ENCODE results near the gene CDH13. TPM values are rescaled to one million over a fixed set of nuclear protein-coding genes. Genes with fewer than 3 reads are reported as not detected.

CDH13 gene
- total RNA-seq, 1 experiment from 2014 or later, result 62.5 TPM

- no peak overlapping the region for H3K4me3 ChIP-seq
- DNase-seq (ENCODE audit: low read depth in 1 of 2, low spot score in 2 of 2), result no peak
- no peaks in the 10 kb centered on the region for H3K27me3 ChIP-seq (replicated peaks)
- H3K9me3 ChIP-seq (replicated peaks), result 0 out of 2 replicates have a peak, but pooled peaks cover 2% of the 10 kb centered on the region
- no peak overlapping the region for H3K27ac ChIP-seq
- H3K36me3 ChIP-seq, result no peaks in the 10 kb centered on the region
- no peaks in the 10 kb centered on the region for H3K4me1 ChIP-seq (replicated peaks)
These were observed 1098.5 kb downstream of the CDH13 start for GRCh38 chr16:83725313-83725712.

- no peak overlapping the region for H3K27ac ChIP-seq
- no peak for DNase-seq (ENCODE audit: low read depth in 1 of 2, low spot score in 2 of 2)
- H3K27me3 ChIP-seq (replicated peaks), result no peaks in the 10 kb centered on the region
- 0 out of 2 replicates have a peak, but pooled peaks cover 2% of the 10 kb centered on the region for H3K9me3 ChIP-seq (replicated peaks)
- no peak overlapping the region for H3K4me3 ChIP-seq
- no peaks in the 10 kb centered on the region for H3K36me3 ChIP-seq
- H3K4me1 ChIP-seq (replicated peaks), result no peaks in the 10 kb centered on the region
These were observed 1100.2 kb downstream of the CDH13 start for GRCh38 chr16:83727018-83727417.

- Histone ChIP-seq H3K4me3 (no peak overlapping the region), H3K36me3 (no peaks in the 10 kb centered on the region), H3K9me3 (replicated peaks) (0 out of 2 replicates have a peak, but pooled peaks cover 2% of the 10 kb centered on the region), H3K4me1 (replicated peaks) (no peaks in the 10 kb centered on the region), H3K27ac (no peak overlapping the region), H3K27me3 (replicated peaks) (no peaks in the 10 kb centered on the region)
- DNase-seq (ENCODE audit: low read depth in 1 of 2, low spot score in 2 of 2), result no peak
These were observed 1101.1 kb downstream of the CDH13 start for GRCh38 chr16:83727751-83728352.

GRCh38 chr16:83728492-83728891, 1101.7 kb downstream of the CDH13 start:
- Histone ChIP-seq H3K9me3 (replicated peaks) (0 out of 2 replicates have a peak, but pooled peaks cover 2% of the 10 kb centered on the region), H3K4me1 (replicated peaks) (no peaks in the 10 kb centered on the region), H3K27me3 (replicated peaks) (no peaks in the 10 kb centered on the region), H3K27ac (no peak overlapping the region), H3K36me3 (no peaks in the 10 kb centered on the region), H3K4me3 (no peak overlapping the region)
- DNase-seq (ENCODE audit: low read depth in 1 of 2, low spot score in 2 of 2), result no peak

GRCh38 chr16:83730812-83731211, 1104.0 kb downstream of the CDH13 start:
- DNase-seq (ENCODE audit: low read depth in 1 of 2, low spot score in 2 of 2), result no peak
- Histone ChIP-seq H3K27me3 (replicated peaks) (no peaks in the 10 kb centered on the region), H3K9me3 (replicated peaks) (no peaks in the 10 kb centered on the region), H3K36me3 (no peaks in the 10 kb centered on the region), H3K4me1 (replicated peaks) (no peaks in the 10 kb centered on the region), H3K27ac (no peak overlapping the region), H3K4me3 (no peak overlapping the region)

GRCh38 chr16:83732536-83732935, 1105.8 kb downstream of the CDH13 start:
- no peaks in the 10 kb centered on the region for H3K4me1 ChIP-seq (replicated peaks)
- H3K27ac ChIP-seq, result no peak overlapping the region
- no peaks in the 10 kb centered on the region for H3K27me3 ChIP-seq (replicated peaks)
- no peak overlapping the region for H3K4me3 ChIP-seq
- no peak for DNase-seq (ENCODE audit: low read depth in 1 of 2, low spot score in 2 of 2)
- no peaks in the 10 kb centered on the region for H3K36me3 ChIP-seq
- H3K9me3 ChIP-seq (replicated peaks), result no peaks in the 10 kb centered on the region

- Histone ChIP-seq H3K36me3 (no peaks in the 10 kb centered on the region), H3K27me3 (replicated peaks) (no peaks in the 10 kb centered on the region), H3K4me3 (no peak overlapping the region), H3K27ac (no peak overlapping the region), H3K4me1 (replicated peaks) (no peaks in the 10 kb centered on the region), H3K9me3 (replicated peaks) (no peaks in the 10 kb centered on the region)
- DNase-seq (ENCODE audit: low read depth in 1 of 2, low spot score in 2 of 2), result no peak
These were observed 1106.5 kb downstream of the CDH13 start for GRCh38 chr16:83733301-83733700.

- Histone ChIP-seq H3K36me3 (no peaks in the 10 kb centered on the region), H3K4me3 (no peak overlapping the region), H3K4me1 (replicated peaks) (no peaks in the 10 kb centered on the region), H3K27ac (no peak overlapping the region), H3K9me3 (replicated peaks) (no peaks in the 10 kb centered on the region), H3K27me3 (replicated peaks) (no peaks in the 10 kb centered on the region)
- DNase-seq (ENCODE audit: low read depth in 1 of 2, low spot score in 2 of 2), result no peak
These were observed 1107.4 kb downstream of the CDH13 start for GRCh38 chr16:83734136-83734535.

GRCh38 chr16:83737729-83738354, 1111.1 kb downstream of the CDH13 start:
- no peak overlapping the region for H3K27ac ChIP-seq
- no peak for DNase-seq (ENCODE audit: low read depth in 1 of 2, low spot score in 2 of 2)
- no peaks in the 10 kb centered on the region for H3K36me3 ChIP-seq
- H3K27me3 ChIP-seq (replicated peaks), result no peaks in the 10 kb centered on the region
- no peak overlapping the region for H3K4me3 ChIP-seq
- no peaks in the 10 kb centered on the region for H3K4me1 ChIP-seq (replicated peaks)
- no peaks in the 10 kb centered on the region for H3K9me3 ChIP-seq (replicated peaks)

GRCh38 chr16:83738923-83739503, 1112.2 kb downstream of the CDH13 start:
- H3K9me3 ChIP-seq (replicated peaks), result no peaks in the 10 kb centered on the region
- no peaks in the 10 kb centered on the region for H3K36me3 ChIP-seq
- no peak overlapping the region for H3K4me3 ChIP-seq
- no peak overlapping the region for H3K27ac ChIP-seq
- no peak for DNase-seq (ENCODE audit: low read depth in 1 of 2, low spot score in 2 of 2)
- H3K4me1 ChIP-seq (replicated peaks), result no peaks in the 10 kb centered on the region; the same call in 1 of the 2 replicates
- H3K27me3 ChIP-seq (replicated peaks), result no peaks in the 10 kb centered on the region

- Histone ChIP-seq H3K4me3 (no peak overlapping the region), H3K36me3 (no peaks in the 10 kb centered on the region), H3K27me3 (replicated peaks) (no peaks in the 10 kb centered on the region), H3K4me1 (replicated peaks) (peaks cover 7% of the 10 kb centered on the region), H3K9me3 (replicated peaks) (no peaks in the 10 kb centered on the region), H3K27ac (no peak overlapping the region)
- no peak for DNase-seq (ENCODE audit: low read depth in 1 of 2, low spot score in 2 of 2)
These were observed 1115.5 kb downstream of the CDH13 start for GRCh38 chr16:83742124-83742899.

- Histone ChIP-seq H3K4me1 (replicated peaks) (peaks cover 7% of the 10 kb centered on the region), H3K9me3 (replicated peaks) (no peaks in the 10 kb centered on the region), H3K36me3 (no peaks in the 10 kb centered on the region), H3K27ac (no peak overlapping the region), H3K27me3 (replicated peaks) (no peaks in the 10 kb centered on the region), H3K4me3 (no peak overlapping the region)
- DNase-seq (ENCODE audit: low read depth in 1 of 2, low spot score in 2 of 2), result no peak
These were observed 1116.5 kb downstream of the CDH13 start for GRCh38 chr16:83743241-83743640.

- Histone ChIP-seq H3K9me3 (replicated peaks) (no peaks in the 10 kb centered on the region), H3K27ac (no peak overlapping the region), H3K4me3 (no peak overlapping the region), H3K4me1 (replicated peaks) (peaks cover 7% of the 10 kb centered on the region), H3K36me3 (no peaks in the 10 kb centered on the region), H3K27me3 (replicated peaks) (no peaks in the 10 kb centered on the region)
- DNase-seq (ENCODE audit: low read depth in 1 of 2, low spot score in 2 of 2), result no peak
These were observed 1117.0 kb downstream of the CDH13 start for GRCh38 chr16:83743720-83744119.

Measured in SJSA1 (cell line).